Brain microvascular endothelial cell (primary cell): Measurements from ENCODE around the gene BICD1.
A peak's percentile ranks its signal among the peaks of the same experiment; 100 is the strongest.

ENCODE experiments used
- DNase-seq: peaks from one replicate; pipeline ENCODE4 v3.0.0-alpha.2; 2020
- H3K27ac ChIP-seq: fragments of 250-450 bp; sonication (Bioruptor Pico); 2 replicates; pipeline ENCODE4 v1.5.1; 2020; ENCODE audit warnings: mild to moderate bottlenecking, moderate library complexity
- H3K27me3 ChIP-seq: fragments of 250-450 bp; sonication (Bioruptor Pico); replicated peaks from 2 replicates; pipeline ENCODE4 v1.5.1; 2020; ENCODE audit warnings: mild to moderate bottlenecking
- H3K36me3 ChIP-seq: fragments of 250-450 bp; sonication (Bioruptor Pico); replicated peaks from 2 replicates; pipeline ENCODE4 v1.5.1; 2020; ENCODE audit warnings: mild to moderate bottlenecking
- H3K4me3 ChIP-seq: 2 replicates; pipeline ENCODE4 v1.5.1; 2011; ENCODE audit warnings: low read depth, mild to moderate bottlenecking, control low read depth, low read length, moderate library complexity
- CTCF ChIP-seq: IDR thresholded peaks from 2 replicates; pipeline ENCODE4 v1.5.1; 2011; ENCODE audit warnings: low read depth, mild to moderate bottlenecking, moderate library complexity, low read length, control low read depth, inconsistent platforms; ENCODE audit errors: missing control alignments
- in situ Hi-C: cut with HindIII; loops from 2 replicates; pipeline ENCODE4 v1.10.0; 2017; ENCODE audit warnings: low sequenced_read_pairs, low pct_ligation_motif_present

The BICD1 gene

GRCh38 chr12:32260696-32261095, 154.0 kb downstream of the BICD1 start:
- Histone ChIP-seq H3K27ac (no peak overlapping the region), H3K27me3 (no peaks in the 10 kb centered on the region), H3K36me3 (no peaks in the 10 kb centered on the region), H3K4me3 (no peak overlapping the region)
- no peak for TF ChIP-seq CTCF
- no peak for DNase-seq
- in situ Hi-C loops = no loop called here

GRCh38 chr12:32261638-32262037, 155.0 kb downstream of the BICD1 start:
- no peaks in the 10 kb centered on the region for H3K36me3 ChIP-seq
- no peaks in the 10 kb centered on the region for H3K27me3 ChIP-seq
- in situ Hi-C loops = no loop called here
- H3K27ac ChIP-seq = no peak overlapping the region
- TF ChIP-seq CTCF = peak; percentile 28
- no peak overlapping the region for H3K4me3 ChIP-seq
- no peak for DNase-seq

GRCh38 chr12:32264961-32265360, 158.3 kb downstream of the BICD1 start:
- H3K36me3 ChIP-seq = no peaks in the 10 kb centered on the region
- TF ChIP-seq CTCF = no peak
- no peak for DNase-seq
- no peak overlapping the region for H3K27ac ChIP-seq
- H3K27me3 ChIP-seq = no peaks in the 10 kb centered on the region
- H3K4me3 ChIP-seq = no peak overlapping the region
- in situ Hi-C loops = no loop called here

GRCh38 chr12:32265456-32265855, 158.8 kb downstream of the BICD1 start:
- H3K27me3 ChIP-seq = no peaks in the 10 kb centered on the region
- in situ Hi-C loops = no loop called here
- no peak for TF ChIP-seq CTCF
- no peak for DNase-seq
- H3K27ac ChIP-seq = no peak overlapping the region
- no peaks in the 10 kb centered on the region for H3K36me3 ChIP-seq
- no peak overlapping the region for H3K4me3 ChIP-seq

GRCh38 chr12:32265951-32266350, 159.3 kb downstream of the BICD1 start:
- H3K27me3 ChIP-seq = no peaks in the 10 kb centered on the region
- H3K36me3 ChIP-seq = no peaks in the 10 kb centered on the region
- in situ Hi-C loops = no loop called here
- no peak overlapping the region for H3K27ac ChIP-seq
- H3K4me3 ChIP-seq = no peak overlapping the region
- DNase-seq = no peak
- no peak for TF ChIP-seq CTCF

GRCh38 chr12:32266756-32267155, 160.1 kb downstream of the BICD1 start:
- in situ Hi-C loops = no loop called here

More at GRCh38 chr12:32266756-32267155, 160.1 kb downstream of the BICD1 start:
- H3K4me3 ChIP-seq = no peak overlapping the region
- no peaks in the 10 kb centered on the region for H3K27me3 ChIP-seq
- no peak for TF ChIP-seq CTCF
- no peak overlapping the region for H3K27ac ChIP-seq
- DNase-seq = no peak
- no peaks in the 10 kb centered on the region for H3K36me3 ChIP-seq
